ENCODE measurements around the gene SMCP.

SMCP gene

GRCh38 chr1:152873495-152873894 lies 4.6 kb upstream of the SMCP start:
- TF ChIP-seq CTCF (IDR thresholded peaks at IDR 0.05; ENCODE audit: low read length, missing control alignments) = no peak

GRCh38 chr1:152876827-152877226 lies 1.3 kb upstream of the SMCP start:
- no peak overlapping the region for H3K4me3 ChIP-seq (replicated peaks; ENCODE audit: low read depth, low read length)
- no peak for TF ChIP-seq CTCF (IDR thresholded peaks at IDR 0.05; ENCODE audit: low read length, missing control alignments)
- DNase-seq (ENCODE audit: low read depth) = no peak

More at GRCh38 chr1:152873495-152873894, 4.6 kb upstream of the SMCP start:
- H3K4me3 ChIP-seq (replicated peaks; ENCODE audit: low read depth, low read length) = no peak overlapping the region
- no peak for DNase-seq (ENCODE audit: low read depth)

- no peak overlapping the region for H3K4me3 ChIP-seq (replicated peaks; ENCODE audit: low read depth, low read length)
- no peak for DNase-seq (ENCODE audit: low read depth)
- TF ChIP-seq CTCF (IDR thresholded peaks at IDR 0.05; ENCODE audit: low read length, missing control alignments) = no peak
Observed at GRCh38 chr1:152879559-152880198, 1.6 kb downstream of the SMCP start.

GRCh38 chr1:152880316-152880715 lies 2.2 kb downstream of the SMCP start:
- no peak for DNase-seq (ENCODE audit: low read depth)
- no peak overlapping the region for H3K4me3 ChIP-seq (replicated peaks; ENCODE audit: low read depth, low read length)
- no peak for TF ChIP-seq CTCF (IDR thresholded peaks at IDR 0.05; ENCODE audit: low read length, missing control alignments)

DNA sequence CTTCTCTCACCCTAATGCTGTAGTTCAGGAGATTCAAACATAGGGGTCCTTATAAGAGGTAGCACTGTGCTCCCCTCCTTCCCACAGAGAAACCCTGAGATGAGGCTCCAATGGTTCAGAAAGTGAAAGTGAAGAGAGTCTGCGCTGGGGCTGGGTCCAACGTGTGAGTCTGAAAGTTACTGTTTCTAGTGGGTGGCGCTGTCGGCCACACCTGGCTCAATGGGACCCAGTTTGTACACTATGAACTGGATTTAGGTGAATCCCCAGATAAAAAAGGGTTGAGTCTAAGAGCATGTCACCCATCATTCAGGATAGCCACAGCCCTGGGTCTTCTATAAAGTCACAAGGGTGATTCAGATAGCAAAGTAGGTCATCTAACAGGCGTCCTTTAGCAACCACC lies 2.8 kb downstream of the SMCP start:
- no peak for TF ChIP-seq CTCF (IDR thresholded peaks at IDR 0.05; ENCODE audit: low read length, missing control alignments)
- DNase-seq (ENCODE audit: low read depth) = no peak

DNA sequence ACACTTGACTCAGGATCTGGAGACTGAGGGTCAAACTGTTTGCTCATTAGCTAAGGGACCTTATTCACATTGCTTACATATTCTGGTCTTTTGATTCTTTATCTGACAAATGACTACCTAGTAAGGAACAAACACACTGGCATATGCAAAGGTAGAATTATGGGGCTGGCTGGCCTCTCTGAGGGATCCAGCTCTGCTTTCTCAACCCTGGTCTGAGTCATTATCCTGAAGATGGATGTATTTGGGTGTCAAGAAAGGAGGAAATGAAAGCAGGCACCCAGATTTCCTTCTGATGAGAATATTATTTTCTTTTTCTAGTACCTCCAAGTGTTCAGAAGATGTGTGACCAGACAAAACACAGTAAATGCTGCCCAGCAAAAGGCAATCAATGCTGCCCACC lies 6.0 kb downstream of the SMCP start:
- no peak overlapping the region for H3K4me3 ChIP-seq (replicated peaks; ENCODE audit: low read depth, low read length)
- TF ChIP-seq CTCF (IDR thresholded peaks at IDR 0.05; ENCODE audit: low read length, missing control alignments) = no peak
- no peak for DNase-seq (ENCODE audit: low read depth)

More for the DNA sequence above, 2.8 kb downstream of the SMCP start:
- no peak overlapping the region for H3K4me3 ChIP-seq (replicated peaks; ENCODE audit: low read depth, low read length)

- no peak for DNase-seq (ENCODE audit: low read depth)
- H3K4me3 ChIP-seq (replicated peaks; ENCODE audit: low read depth, low read length) = no peak overlapping the region
- TF ChIP-seq CTCF (IDR thresholded peaks at IDR 0.05; ENCODE audit: low read length, missing control alignments) = no peak
Observed at GRCh38 chr1:152884506-152884905, 6.4 kb downstream of the SMCP start.

Data from fibroblast of pulmonary artery (primary cell).